A549 (cell line): ENCODE data around the gene ERGIC1.

Experiments used
- BHLHE40 ChIP-seq: IDR thresholded peaks from 2 replicates; pipeline ENCODE4 v1.6.1; 2012; ENCODE audit warnings: low read depth, low read length, inconsistent platforms
- CTCF ChIP-seq: fragments of >200 bp; sonication (Bioruptor Twin); formaldehyde crosslinking; IDR thresholded peaks from 3 replicates; pipeline ENCODE4 v1.5.1; 2016
- EP300 ChIP-seq, 2 experiments: fragments of >200 bp; sonication (Bioruptor Twin); formaldehyde crosslinking; IDR thresholded peaks; 2 replicates in 1 of 2; 3 replicates in 1 of 2; pipeline ENCODE4 v1.6.1; 2016 to 2017
- FOSL2 ChIP-seq, 2 experiments: fragments of 450-650 bp in 1 of 2; fragments of >200 bp in 1 of 2; sonication (Bioruptor Twin) in 1 of 2; formaldehyde crosslinking; IDR thresholded peaks; 2 replicates each; pipeline versions ENCODE4 v1.5.0 to v1.6.1; 2016 to 2020; ENCODE audit warnings: mild to moderate bottlenecking in 1 of 2, moderate library complexity in 1 of 2
- KDM1A ChIP-seq: fragments of 200-600 bp; sonication (generic); IDR thresholded peaks from 2 replicates; pipeline ENCODE4 v1.6.1; 2016; ENCODE audit warnings: low read depth, mild to moderate bottlenecking
- MAZ ChIP-seq: fragments of 150-350 bp; IDR thresholded peaks from 2 replicates; pipeline ENCODE4 v1.6.1; 2014; ENCODE audit warnings: antibody characterized with exemption, low read depth, low read length, borderline replicate concordance
- POLR2A ChIP-seq: IDR thresholded peaks from 2 replicates; pipeline ENCODE4 v1.6.1; 2012; ENCODE audit warnings: mild to moderate bottlenecking, low read length
- POLR2AphosphoS2 ChIP-seq: conservative IDR thresholded peaks from 2 replicates; pipeline ENCODE4 v1.6.1; 2012; ENCODE audit warnings: low read length, improper control_type of control experiment, inconsistent platforms
- RAD21 ChIP-seq, 2 experiments: fragments of >200 bp in 1 of 2; sonication (Bioruptor Twin) in 1 of 2; formaldehyde crosslinking in 1 of 2; IDR thresholded peaks in 1 of 2; conservative IDR thresholded peaks in 1 of 2; 2 replicates in 1 of 2; 3 replicates in 1 of 2; pipeline ENCODE4 v1.6.1; 2012 to 2018; ENCODE audit warnings: inconsistent platforms in 1 of 2
- REST ChIP-seq: fragments of 200-600 bp; sonication (generic); IDR thresholded peaks from 2 replicates; pipeline ENCODE4 v1.6.1; 2016; ENCODE audit warnings: antibody characterized with exemption, mild to moderate bottlenecking, moderate library complexity
- SMC3 ChIP-seq: fragments of >200 bp; sonication (Bioruptor Twin); formaldehyde crosslinking; IDR thresholded peaks from 3 replicates; pipeline ENCODE4 v1.6.1; 2018; ENCODE audit warnings: inconsistent platforms
- TP53 ChIP-seq: fragments of 250-450 bp; sonication (Bioruptor Pico); IDR thresholded peaks from 2 replicates; pipeline ENCODE4 v1.5.0; 2021; ENCODE audit warnings: mild to moderate bottlenecking, moderate library complexity

- TF ChIP-seq POLR2AphosphoS2: no peak
- no peak for TF ChIP-seq KDM1A
- TF ChIP-seq SMC3: no peak
- TF ChIP-seq BHLHE40: no peak
- TF ChIP-seq MAZ: no peak
- TF ChIP-seq CTCF: no peak
- no peak for TF ChIP-seq TP53 (CRISPR knock-in tag)
- TF ChIP-seq POLR2A: no peak
- TF ChIP-seq REST: no peak
- no peak for TF ChIP-seq EP300 (IDR thresholded peaks at IDR 0.05)
- no peak for TF ChIP-seq FOSL2 (IDR thresholded peaks at IDR 0.05)
- no peak for TF ChIP-seq FOSL2 (CRISPR knock-in tag; IDR thresholded peaks at IDR 0.05)
- TF ChIP-seq RAD21 (conservative IDR thresholded peaks at IDR 0.05 in 1 of 2, IDR thresholded peaks at IDR 0.05 in 1 of 2): no peak
Observed at GRCh38 chr5:172837640-172838039, 3.6 kb downstream of the ERGIC1 start.
